Spleen (tissue), 7 donors: ENCODE measurements around the gene SRPK3.

ENCODE experiments used
- POLR2A ChIP-seq, 3 donors: fragments of 450-650 bp; IDR thresholded peaks; one replicate each; pipeline ENCODE4 v1.5.1; 2017; ENCODE audit warnings: antibody characterized with exemption in 3 of 3, mild to moderate bottlenecking in 1 of 3
- POLR2AphosphoS5 ChIP-seq, 3 donors: sonication (generic); formaldehyde crosslinking; IDR thresholded peaks; one replicate each; pipeline ENCODE4 v1.5.1; 2017; ENCODE audit warnings: antibody characterized with exemption in 3 of 3
- TF ChIP-seq, protein P1 (sequence below), 11 experiments: fragments of 200-600 bp in 7 of 11; fragments of 450-650 bp in 4 of 11; sonication (generic) in 4 of 11; IDR thresholded peaks in 8 of 11; conservative IDR thresholded peaks in 3 of 11; 1 replicate in 7 of 11; 2 replicates in 4 of 11; pipeline versions ENCODE4 v1.4.0 to v1.8.0; 2016 to 2021; ENCODE audit warnings: antibody characterized with exemption in 11 of 11, inconsistent platforms in 4 of 11, mild to moderate bottlenecking in 1 of 11
- donor health status: DM: no; HTN: no; CAD: no; lungs with moderate emphysema.
- donor health status: DM: no; HTN: no; CAD: no.
- donor health status: DM: no; HTN: no; CAD: no.

DNA sequence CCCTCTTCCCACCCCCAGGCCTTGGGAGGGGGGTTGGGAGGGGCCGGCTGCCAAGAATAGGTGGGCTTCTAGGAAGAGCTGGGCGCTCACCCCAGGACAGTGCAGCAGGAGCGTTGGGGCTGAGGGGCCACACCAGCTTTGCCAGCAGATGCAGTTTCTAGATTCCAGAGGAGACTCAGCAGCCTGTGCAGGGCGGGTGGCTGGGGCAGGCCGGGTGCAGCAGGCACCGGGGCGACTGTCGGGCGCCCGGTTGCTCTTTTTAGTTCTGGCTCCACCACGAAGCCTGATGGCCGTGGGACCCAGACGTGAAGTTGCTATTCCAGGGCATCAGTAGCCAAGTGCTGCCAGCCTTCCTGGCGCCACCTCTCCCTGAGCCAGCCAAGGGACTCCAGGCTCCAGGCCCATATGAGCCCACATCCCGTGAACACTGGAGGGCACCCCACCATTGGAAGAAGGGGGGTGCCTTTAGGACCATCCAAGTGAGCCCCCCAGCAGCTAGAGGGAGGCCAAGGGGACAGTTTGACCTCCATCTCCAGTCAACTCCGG lies 19.4 kb downstream of the SRPK3 start:
- TF ChIP-seq, protein P1, sequence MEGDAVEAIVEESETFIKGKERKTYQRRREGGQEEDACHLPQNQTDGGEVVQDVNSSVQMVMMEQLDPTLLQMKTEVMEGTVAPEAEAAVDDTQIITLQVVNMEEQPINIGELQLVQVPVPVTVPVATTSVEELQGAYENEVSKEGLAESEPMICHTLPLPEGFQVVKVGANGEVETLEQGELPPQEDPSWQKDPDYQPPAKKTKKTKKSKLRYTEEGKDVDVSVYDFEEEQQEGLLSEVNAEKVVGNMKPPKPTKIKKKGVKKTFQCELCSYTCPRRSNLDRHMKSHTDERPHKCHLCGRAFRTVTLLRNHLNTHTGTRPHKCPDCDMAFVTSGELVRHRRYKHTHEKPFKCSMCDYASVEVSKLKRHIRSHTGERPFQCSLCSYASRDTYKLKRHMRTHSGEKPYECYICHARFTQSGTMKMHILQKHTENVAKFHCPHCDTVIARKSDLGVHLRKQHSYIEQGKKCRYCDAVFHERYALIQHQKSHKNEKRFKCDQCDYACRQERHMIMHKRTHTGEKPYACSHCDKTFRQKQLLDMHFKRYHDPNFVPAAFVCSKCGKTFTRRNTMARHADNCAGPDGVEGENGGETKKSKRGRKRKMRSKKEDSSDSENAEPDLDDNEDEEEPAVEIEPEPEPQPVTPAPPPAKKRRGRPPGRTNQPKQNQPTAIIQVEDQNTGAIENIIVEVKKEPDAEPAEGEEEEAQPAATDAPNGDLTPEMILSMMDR (IDR thresholded peaks at IDR 0.05 in 8 of 11, conservative IDR thresholded peaks at IDR 0.05 in 3 of 11): no peak
- no peak for TF ChIP-seq POLR2A (IDR thresholded peaks at IDR 0.05)
- TF ChIP-seq POLR2AphosphoS5 (IDR thresholded peaks at IDR 0.05): peak in 2 of 3 donors; percentile 6 to 28
